ENCODE results near the gene KPNB1.

The KPNB1 gene

DNA sequence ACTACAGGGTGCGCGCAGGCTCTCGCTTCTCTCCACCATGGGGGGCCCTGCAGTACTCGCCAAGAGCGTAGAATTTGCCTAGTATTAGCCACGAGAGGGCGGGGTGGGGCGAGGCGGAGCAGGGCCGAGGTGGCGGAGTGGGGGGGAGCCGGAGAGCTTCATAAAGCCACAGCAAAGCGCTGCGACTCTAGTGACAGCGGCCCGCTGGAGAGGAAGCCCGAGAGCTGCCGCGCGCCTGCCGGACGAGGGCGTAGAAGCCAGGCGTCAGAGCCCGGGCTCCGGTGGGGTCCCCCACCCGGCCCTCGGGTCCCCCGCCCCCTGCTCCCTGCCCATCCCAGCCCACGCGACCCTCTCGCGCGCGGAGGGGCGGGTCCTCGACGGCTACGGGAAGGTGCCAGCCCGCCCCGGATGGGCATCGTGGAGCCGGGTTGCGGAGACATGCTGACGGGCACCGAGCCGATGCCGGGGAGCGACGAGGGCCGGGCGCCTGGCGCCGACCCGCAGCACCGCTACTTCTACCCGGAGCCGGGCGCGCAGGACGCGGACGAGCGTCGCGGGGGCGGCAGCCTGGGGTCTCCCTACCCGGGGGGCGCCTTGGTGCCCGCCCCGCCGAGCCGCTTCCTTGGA is 83.4 kb downstream of the KPNB1 start, which contains the start of gene TBX21:
Gene TBX21, plus strand, starts transcription at position 190 of the 627 bp plus-strand sequence. Its CDS starts 219 bp downstream, at position 409.
- DNase-seq = peak; percentile 57

DNA sequence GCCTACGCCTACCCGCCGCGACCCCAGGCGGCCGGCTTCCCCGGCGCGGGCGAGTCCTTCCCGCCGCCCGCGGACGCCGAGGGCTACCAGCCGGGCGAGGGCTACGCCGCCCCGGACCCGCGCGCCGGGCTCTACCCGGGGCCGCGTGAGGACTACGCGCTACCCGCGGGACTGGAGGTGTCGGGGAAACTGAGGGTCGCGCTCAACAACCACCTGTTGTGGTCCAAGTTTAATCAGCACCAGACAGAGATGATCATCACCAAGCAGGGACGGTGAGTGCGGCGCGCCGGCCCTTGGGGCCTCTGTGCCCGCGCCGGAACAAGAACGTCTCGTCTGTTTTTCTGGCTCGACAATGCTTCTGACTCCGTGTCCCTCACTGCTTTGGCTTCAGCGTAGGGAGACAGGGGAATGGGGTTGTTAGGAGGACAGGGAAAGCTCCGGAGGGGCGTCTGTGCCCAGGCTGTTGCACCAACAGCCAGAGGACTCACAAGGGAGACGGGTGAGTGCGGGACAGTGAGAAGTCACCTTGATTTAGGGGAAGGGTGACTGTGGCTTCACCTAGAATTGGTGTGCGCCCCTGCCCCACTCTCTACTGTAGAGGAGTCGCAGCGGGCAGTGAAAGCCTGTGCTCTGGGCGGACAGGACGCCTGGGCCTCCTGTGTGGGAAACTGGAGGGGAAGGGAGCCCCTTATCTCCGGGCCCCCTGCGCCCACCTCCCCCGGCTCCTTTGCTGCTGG is 84.1 kb downstream of the KPNB1 start:
- no peak for DNase-seq

DNA sequence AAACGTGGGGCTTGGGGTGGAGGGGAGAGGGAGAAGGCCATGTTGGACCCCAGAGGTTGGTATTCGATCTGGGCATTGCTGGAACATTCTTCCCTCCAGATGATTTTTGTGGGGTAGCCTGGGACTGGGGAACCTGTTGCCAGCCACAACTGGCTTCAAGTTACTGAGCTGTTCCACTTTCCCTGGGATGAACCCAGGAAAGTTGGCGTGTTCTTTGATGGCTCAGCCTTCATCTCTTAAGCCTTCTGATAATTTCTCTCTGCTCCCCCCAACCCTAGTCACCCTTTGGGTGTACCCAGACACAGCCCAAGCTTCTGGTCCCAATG is 85.4 kb downstream of the KPNB1 start:
- DNase-seq = no peak
